ENCODE results near the gene NDUFAF4. TPM values are rescaled to one million over a fixed set of nuclear protein-coding genes. Genes with fewer than 3 reads are reported as not detected.

Gene NDUFAF4
- total and polyA plus RNA-seq, 10 of the 15 experiments (the other 5 are each of a cell fraction or from before 2014, with no cell fraction given): 26.9 to 188 (median 76.9) TPM

DNA sequence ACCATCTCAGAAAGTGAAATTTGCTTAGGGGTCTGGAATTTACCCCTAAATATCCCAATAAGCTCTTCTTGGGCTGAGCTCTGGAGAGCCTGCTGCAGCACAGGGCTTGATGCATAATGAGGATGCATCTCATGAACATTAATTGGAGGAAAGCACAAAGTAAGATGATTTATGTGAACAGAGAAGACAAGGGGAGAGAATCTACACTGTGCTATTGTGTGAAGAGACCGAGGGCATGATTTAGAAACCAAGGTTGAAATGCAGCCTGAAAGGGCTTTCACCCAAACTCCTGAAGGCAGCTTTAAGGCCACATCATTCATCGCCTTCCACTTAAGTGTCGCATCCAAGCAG lies 32.7 kb downstream of the NDUFAF4 start (continued):
- no peak for TF ChIP-seq IKZF1 (conservative IDR thresholded peaks at IDR 0.05)

- Histone ChIP-seq H3K4me1 (ENCODE audit: control insufficient read depth, insufficient read depth, low read length) (no peaks in the 10 kb centered on the region), H3K4me3 (no peak overlapping the region), H3K27me3 (replicated peaks in 1 of 2; ENCODE audit: control insufficient read depth in 2 of 2, insufficient read depth in 2 of 2, low read length in 1 of 2) (no peaks in the 10 kb centered on the region; a peak in 1 of 4 replicates), H2AFZ (ENCODE audit: control insufficient read depth, low read depth, low read length) (no peak overlapping the region), H4K20me1 (ENCODE audit: control insufficient read depth, insufficient read depth) (no peaks in the 10 kb centered on the region), H3K36me3 (ENCODE audit: control insufficient read depth in 2 of 2, insufficient read depth in 2 of 2, low read length in 1 of 2) (no peaks in the 10 kb centered on the region), H3K27ac (ENCODE audit: control insufficient read depth, insufficient read depth) (no peak overlapping the region), H3K4me2 (ENCODE audit: control insufficient read depth, insufficient read depth) (no peak overlapping the region), H3K9me3 (replicated peaks; ENCODE audit: control insufficient read depth, insufficient read depth, low read length) (no peaks in the 10 kb centered on the region; the same call in 2 of the 3 replicates), H3K9ac (ENCODE audit: control insufficient read depth, insufficient read depth, low read length) (no peak overlapping the region), H3K79me2 (ENCODE audit: control insufficient read depth, insufficient read depth, low read length) (no peaks in the 10 kb centered on the region)
- no TSS peak for BruUV-seq (replicated peaks)
- ATAC-seq (no peak), DNase-seq (ENCODE audit: low read depth, low spot score) (no peak), FAIRE-seq (no peak)
- ChIA-PET POLR2A (no interaction called here), SMC1A (ENCODE audit: uncharacterized antibody, unreplicated experiment) (interaction anchor here (0.6 to 1.7 kb wide), 5 partner anchors 10 to 216 kb away, joined by 3 read pairs; no protein-coding TSS in a partner anchor), RAD21 (ENCODE audit: unreplicated experiment) (no interaction called here), CTCF (no interaction called here)
- TF ChIP-seq USF1 (IDR thresholded peaks at IDR 0.05; ENCODE audit: borderline replicate concordance, extremely low read length, insufficient read depth, low read depth, low read length): no peak
- TF ChIP-seq, protein P1, sequence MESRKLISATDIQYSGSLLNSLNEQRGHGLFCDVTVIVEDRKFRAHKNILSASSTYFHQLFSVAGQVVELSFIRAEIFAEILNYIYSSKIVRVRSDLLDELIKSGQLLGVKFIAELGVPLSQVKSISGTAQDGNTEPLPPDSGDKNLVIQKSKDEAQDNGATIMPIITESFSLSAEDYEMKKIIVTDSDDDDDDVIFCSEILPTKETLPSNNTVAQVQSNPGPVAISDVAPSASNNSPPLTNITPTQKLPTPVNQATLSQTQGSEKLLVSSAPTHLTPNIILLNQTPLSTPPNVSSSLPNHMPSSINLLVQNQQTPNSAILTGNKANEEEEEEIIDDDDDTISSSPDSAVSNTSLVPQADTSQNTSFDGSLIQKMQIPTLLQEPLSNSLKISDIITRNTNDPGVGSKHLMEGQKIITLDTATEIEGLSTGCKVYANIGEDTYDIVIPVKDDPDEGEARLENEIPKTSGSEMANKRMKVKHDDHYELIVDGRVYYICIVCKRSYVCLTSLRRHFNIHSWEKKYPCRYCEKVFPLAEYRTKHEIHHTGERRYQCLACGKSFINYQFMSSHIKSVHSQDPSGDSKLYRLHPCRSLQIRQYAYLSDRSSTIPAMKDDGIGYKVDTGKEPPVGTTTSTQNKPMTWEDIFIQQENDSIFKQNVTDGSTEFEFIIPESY (IDR thresholded peaks at IDR 0.05): no peak
- TF ChIP-seq CBX3 (IDR thresholded peaks at IDR 0.05; ENCODE audit: borderline replicate concordance, low read depth): no peak
- no peak for TF ChIP-seq ZNF24 (IDR thresholded peaks at IDR 0.05)
- TF ChIP-seq KDM1A (IDR thresholded peaks at IDR 0.05; ENCODE audit: borderline replicate concordance): no peak
- TF ChIP-seq JUNB (IDR thresholded peaks at IDR 0.05): no peak
- TF ChIP-seq, protein P2, sequence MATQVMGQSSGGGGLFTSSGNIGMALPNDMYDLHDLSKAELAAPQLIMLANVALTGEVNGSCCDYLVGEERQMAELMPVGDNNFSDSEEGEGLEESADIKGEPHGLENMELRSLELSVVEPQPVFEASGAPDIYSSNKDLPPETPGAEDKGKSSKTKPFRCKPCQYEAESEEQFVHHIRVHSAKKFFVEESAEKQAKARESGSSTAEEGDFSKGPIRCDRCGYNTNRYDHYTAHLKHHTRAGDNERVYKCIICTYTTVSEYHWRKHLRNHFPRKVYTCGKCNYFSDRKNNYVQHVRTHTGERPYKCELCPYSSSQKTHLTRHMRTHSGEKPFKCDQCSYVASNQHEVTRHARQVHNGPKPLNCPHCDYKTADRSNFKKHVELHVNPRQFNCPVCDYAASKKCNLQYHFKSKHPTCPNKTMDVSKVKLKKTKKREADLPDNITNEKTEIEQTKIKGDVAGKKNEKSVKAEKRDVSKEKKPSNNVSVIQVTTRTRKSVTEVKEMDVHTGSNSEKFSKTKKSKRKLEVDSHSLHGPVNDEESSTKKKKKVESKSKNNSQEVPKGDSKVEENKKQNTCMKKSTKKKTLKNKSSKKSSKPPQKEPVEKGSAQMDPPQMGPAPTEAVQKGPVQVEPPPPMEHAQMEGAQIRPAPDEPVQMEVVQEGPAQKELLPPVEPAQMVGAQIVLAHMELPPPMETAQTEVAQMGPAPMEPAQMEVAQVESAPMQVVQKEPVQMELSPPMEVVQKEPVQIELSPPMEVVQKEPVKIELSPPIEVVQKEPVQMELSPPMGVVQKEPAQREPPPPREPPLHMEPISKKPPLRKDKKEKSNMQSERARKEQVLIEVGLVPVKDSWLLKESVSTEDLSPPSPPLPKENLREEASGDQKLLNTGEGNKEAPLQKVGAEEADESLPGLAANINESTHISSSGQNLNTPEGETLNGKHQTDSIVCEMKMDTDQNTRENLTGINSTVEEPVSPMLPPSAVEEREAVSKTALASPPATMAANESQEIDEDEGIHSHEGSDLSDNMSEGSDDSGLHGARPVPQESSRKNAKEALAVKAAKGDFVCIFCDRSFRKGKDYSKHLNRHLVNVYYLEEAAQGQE (IDR thresholded peaks at IDR 0.05; ENCODE audit: low read depth, low read length): no peak
- TF ChIP-seq SP1 (IDR thresholded peaks at IDR 0.05; ENCODE audit: low read depth, low read length): no peak
- TF ChIP-seq NR2F1 (conservative IDR thresholded peaks at IDR 0.05): no peak
- no peak for TF ChIP-seq CBFB (IDR thresholded peaks at IDR 0.05; ENCODE audit: low read depth)
- no peak for TF ChIP-seq PKNOX1 (IDR thresholded peaks at IDR 0.05)
- in situ Hi-C loops (cut with MboI) (no loop called here), intact Hi-C loops (cut with micrococcal nuclease; ENCODE audit: unreplicated experiment) (no loop called here)
- WGBS (ENCODE audit: insufficient coverage, insufficient replicate concordance, low lambda C conversion rate, missing lambda C conversion rate): 45% methylated on average over 3 of the region's 3 CpGs
Measured at GRCh38 chr6:96864216-96865054, 33.3 kb downstream of the NDUFAF4 start.

Measured in GM12878 (cell line).